Glomerular endothelial cell (primary cell): ENCODE measurements around the gene TMEM161A. TPM values are rescaled to one million over a fixed set of nuclear protein-coding genes. Genes with fewer than 3 reads are reported as not detected.
"Not testable (repeated sequence)": the region's sequence is repeated elsewhere in the genome, so short reads cannot be mapped to it uniquely, and the experiment has no call there.

Source experiments
- DNase-seq: peaks from one replicate; pipeline ENCODE4 v3.0.0-alpha.2; 2011; ENCODE audit warnings: low read depth, low spot score; ENCODE audit errors: extremely low read depth
- total RNA-seq: library from RNA; depleted of rRNA; stranded (reverse); fragments of >200 nt; gene quantifications from 2 replicates; pipeline ENCODE4 v1.2.3, GENCODE V29; 2015

TMEM161A gene
- total RNA-seq, result 22.0 and 22.6 TPM in 2 replicates

DNA sequence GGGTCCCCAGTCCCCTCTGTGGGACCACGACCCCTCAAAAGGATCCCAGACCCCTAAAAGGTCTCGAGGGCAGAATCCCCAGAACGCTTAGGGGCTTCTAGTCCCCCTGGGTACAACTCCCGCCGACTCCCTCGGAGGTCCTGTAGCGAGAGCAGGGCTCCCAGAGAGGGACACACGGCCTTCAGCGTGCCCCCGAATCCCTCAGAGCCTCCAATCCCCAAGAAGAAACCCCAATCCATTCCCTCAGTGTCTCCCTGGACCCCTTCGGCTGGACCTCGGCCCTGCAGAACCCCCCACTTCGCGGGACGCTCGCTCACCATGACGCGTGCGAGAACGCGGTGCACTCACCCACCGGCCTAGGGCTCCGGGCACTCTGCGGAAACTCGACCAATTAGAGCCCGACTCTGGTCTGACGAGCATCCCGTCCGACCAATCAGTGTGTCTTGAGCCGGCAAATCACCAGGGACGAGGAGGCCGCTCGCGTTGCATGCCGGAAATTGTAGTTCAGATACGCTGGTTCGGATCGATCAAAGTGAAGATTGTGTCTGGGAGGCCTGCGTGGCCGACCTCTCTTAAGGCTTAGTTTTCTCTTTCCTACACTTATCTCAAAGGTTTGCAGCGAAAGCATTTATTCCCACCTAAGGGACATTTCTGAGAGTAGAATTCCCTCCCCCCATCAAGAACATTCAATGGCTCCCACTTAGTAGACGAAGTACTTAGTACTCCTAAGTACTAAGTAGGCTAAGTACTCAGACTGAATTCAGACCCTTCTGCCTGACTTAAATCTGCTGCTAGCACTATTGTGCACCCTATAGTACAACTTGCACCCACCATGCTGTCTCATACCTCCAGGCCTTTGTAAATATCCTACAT, at the start of gene TMEM161A:
TMEM161A (minus strand) TSS at position 370 of the 873 bp plus-strand sequence; CDS start at position 320, 50 bp downstream.
- DNase-seq, result peak; percentile 92

- no peak for DNase-seq
These were observed 48.5 kb upstream of the TMEM161A start for GRCh38 chr19:19186742-19187141.

DNA sequence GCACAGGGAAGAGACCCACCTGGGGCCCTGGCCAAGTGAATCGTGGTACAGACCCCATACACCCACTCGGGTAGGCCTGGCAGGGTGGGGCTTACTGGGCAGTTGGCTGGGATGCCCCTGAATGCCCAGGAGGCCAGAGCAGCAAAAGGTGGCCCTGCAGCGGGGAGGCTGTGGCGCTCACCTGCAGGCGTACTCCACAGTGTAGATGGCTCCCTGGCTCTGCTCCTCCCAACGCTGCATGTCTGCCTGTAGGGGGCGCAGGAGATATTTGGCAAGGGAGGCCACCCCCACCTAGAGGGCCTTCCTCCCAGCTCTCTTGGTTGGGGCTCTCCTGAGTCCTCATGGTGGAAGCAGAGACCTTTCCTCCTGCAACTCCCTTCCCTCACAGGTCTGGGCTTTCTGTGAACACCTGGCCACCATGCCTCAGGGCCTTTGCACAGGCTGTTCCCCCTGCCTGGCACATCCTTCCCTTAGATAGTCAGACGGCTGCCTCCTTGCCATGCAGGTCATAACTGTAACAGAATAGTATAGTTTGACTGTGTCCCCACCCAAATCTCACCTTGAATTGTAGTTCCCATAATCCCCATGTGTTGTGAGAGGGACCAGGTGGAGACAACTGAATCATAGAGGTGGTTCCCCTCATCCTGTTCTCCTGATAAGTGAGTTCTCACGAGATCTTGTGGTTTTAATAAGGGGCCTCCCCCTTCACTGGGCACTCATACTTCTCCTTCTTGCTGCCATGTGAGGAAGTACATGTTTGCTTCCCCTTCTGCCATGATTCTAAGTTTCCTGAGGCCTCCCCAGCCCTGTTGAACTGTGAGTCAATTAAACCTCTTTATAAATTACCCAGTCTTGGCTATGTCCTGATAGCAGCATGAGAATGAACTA, 47.8 kb upstream of the TMEM161A start:
- no peak for DNase-seq

GRCh38 chr19:19181488-19181998, 43.3 kb upstream of the TMEM161A start:
- no peak for DNase-seq

DNA sequence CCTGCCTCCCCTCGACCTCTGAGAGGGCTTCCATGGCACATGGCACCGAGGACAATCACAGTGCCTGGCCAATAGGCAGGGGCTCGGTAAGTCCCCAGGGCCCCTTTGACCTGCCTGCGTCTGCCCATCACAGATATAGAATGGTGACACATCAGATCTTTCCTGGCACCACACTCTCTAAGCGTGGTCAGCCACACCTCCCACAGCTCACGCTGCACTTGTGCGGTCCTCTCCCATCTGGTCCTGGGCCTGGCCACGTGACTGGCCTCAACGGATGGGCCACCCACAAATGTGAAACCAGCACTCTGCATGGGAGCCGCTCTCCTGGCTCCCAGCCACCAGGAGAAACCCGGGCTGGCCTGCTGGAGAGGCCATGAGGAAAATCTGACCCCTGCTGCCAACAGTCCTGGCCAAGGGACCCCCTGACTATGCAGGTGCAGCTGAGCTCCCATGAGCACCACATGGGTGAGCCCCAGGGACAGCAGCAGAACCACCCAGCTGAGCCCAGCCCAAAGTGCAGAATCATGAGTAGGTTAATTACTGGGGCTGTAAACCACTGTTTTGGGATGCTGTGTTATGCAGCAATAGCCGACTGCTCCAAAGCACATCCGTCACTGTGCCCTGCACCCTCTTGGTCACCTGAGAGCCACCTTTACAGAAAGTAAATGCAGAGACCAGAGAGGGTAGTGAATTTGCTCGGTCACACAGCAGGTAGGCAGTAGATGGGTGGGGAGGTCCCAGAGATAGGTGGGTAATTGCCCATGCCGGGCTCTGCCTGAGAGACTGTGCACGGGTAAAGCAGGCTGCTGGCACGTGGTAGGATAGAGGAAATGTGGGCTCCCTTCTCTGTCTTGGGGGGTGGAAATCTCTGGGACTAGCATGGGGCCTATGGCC, 41.5 kb upstream of the TMEM161A start:
- no peak for DNase-seq

- no peak for DNase-seq
These were observed 38.7 kb upstream of the TMEM161A start for GRCh38 chr19:19176950-19177349.

GRCh38 chr19:19173243-19173642, 35.0 kb upstream of the TMEM161A start:
- DNase-seq, result not testable (repeated sequence)

GRCh38 chr19:19171821-19172532, 33.7 kb upstream of the TMEM161A start:
- no peak for DNase-seq

GRCh38 chr19:19170873-19171672, 32.8 kb upstream of the TMEM161A start:
- DNase-seq, result no peak

GRCh38 chr19:19170053-19170872, 32.0 kb upstream of the TMEM161A start, which contains the start of gene MEF2B:
MEF2B (minus strand) TSS chr19:19170263; CDS start chr19:19150735, 19,528 bp downstream.
- no peak for DNase-seq

- DNase-seq, result no peak
These were observed 31.2 kb upstream of the TMEM161A start for GRCh38 chr19:19169236-19170052.

DNA sequence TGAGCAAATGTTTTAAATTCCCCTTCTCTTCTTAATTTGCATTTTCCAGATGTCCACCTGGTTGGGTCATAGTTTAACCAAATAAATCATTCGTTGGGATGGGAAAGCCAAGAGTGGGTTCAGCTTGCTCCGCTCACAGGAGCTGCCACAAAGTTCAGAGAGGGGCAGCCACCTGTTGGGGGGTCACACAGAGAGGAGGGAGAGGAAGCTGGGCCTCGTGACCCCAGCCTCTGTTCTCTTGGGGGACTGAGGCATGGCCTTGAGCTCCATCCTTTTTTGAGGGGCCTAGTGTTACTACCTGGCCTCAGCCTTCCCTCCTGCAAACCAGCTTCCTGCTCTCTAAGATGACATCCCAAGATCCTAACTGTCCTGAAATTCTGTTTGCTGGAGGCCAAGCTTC, 29.3 kb upstream of the TMEM161A start:
- DNase-seq, result no peak

DNA sequence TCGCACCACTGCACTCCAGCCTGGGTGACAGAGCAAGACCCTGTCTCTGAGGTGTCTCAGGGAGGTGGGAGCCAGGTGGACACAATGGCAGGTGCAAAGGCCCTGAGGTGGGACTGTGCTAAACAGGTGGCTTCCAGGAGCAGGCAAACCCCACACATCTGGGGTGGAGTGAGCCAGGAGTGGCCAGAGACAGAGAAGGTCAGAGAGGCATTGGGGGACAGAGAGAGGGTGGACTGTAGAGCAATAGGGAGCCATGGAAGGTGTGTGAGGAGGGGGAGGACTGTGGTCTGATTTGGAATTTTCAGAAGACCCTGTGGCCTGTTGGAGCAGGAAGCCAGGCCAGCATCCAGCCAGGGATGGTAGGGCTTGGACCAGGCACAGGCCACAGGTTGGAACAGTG, 27.1 kb upstream of the TMEM161A start:
- no peak for DNase-seq

GRCh38 chr19:19162495-19162894, 24.2 kb upstream of the TMEM161A start:
- DNase-seq, result no peak

DNA sequence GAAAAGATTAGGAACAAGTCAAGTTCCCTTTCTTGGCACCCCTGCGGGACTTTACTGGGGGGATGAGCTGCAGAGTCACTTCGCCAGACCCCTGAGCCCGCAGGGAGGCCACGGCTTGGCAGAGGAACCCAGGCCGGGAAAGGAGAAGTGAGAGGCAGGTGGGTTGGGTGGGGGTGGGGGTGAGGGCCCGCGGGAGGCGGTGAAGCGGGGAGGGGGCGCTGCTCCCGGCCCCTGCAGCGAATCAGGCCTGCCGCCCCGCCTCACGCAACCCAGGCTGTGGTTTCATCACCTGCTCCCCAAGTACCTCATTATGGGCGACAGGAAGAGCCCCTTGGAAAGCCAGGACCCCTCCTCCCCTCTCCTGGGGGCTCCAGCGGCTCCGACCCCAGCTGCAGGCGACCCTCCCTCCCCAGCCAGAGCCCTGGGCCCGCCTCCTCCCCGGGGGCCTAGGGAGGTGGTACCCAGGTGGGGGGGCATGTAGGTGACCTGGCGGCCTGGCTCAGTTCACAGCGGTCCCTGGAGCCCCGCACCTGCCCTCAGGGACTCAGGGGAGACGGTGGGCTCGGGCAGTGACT, 22.3 kb upstream of the TMEM161A start:
- no peak for DNase-seq

- no peak for DNase-seq
These were observed 21.3 kb upstream of the TMEM161A start for GRCh38 chr19:19159534-19159933.

DNA sequence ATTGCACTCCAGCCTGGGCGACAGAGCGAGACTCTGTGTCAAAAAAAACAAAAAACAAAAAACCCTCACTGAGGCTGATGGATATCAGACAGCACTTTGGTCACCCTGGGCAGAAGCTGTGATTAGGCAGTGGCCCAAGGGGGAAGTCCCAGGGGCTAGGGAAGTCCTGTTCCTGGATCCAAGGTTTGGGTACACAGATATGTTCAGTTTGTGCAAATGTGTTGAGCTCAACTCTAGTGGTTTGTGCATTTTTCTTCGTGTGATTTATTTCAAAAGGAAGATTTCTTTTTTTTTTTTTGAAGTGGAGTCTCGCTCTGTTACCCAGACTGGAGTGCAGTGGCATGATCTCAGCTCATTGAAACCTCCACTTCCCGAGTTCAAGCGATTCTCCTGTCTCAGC, 19.5 kb upstream of the TMEM161A start:
- no peak for DNase-seq
